ENCODE data around the gene PBX3.

PBX3 gene

DNA sequence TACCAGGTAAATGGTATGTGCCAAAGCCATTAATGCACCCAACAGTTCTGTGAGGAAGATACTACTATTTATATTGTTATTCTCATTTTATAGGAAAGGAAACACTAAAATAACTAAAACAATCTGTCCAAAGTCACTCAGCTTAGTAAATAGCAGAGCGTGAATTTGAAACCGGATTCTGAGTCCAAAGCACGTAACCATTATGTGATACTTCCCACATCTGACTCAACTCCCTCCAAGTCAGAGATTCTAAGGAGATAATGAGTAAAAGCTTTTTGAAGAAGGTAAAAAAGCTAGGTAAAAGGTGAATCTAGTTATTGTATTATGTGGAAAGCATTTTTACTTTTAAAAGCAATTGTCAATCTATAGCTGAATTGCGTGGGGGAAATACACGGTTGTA, 208.9 kb downstream of the PBX3 start:
- Histone ChIP-seq H4K20me1 (ENCODE audit: control insufficient read depth, insufficient read depth, low read depth, low read length) (no peaks in the 10 kb centered on the region), H3K27me3 (ENCODE audit: control insufficient read depth, low read length) (no peaks in the 10 kb centered on the region), H3K4me3 (ENCODE audit: low read length) (no peak overlapping the region), H3K79me2 (ENCODE audit: control insufficient read depth, low read length) (no peaks in the 10 kb centered on the region), H3K4me2 (ENCODE audit: low read length) (no peak overlapping the region), H3K36me3 (ENCODE audit: control insufficient read depth, low read length) (0 out of 2 replicates have a peak, but pooled peaks cover 2% of the 10 kb centered on the region), H3F3A (ENCODE audit: control insufficient read depth, insufficient read depth) (no peaks in the 10 kb centered on the region), H3K4me1 (ENCODE audit: control insufficient read depth, low read length) (no peaks in the 10 kb centered on the region), H3K27ac (ENCODE audit: low read depth, low read length) (no peak overlapping the region), H3K9me3 (ENCODE audit: control insufficient read depth, insufficient read depth, low read length) (no peaks in the 10 kb centered on the region), H3K9me2 (replicated peaks; ENCODE audit: control insufficient read depth, low read length) (no peaks in the 10 kb centered on the region)
- TF ChIP-seq, protein P1, sequence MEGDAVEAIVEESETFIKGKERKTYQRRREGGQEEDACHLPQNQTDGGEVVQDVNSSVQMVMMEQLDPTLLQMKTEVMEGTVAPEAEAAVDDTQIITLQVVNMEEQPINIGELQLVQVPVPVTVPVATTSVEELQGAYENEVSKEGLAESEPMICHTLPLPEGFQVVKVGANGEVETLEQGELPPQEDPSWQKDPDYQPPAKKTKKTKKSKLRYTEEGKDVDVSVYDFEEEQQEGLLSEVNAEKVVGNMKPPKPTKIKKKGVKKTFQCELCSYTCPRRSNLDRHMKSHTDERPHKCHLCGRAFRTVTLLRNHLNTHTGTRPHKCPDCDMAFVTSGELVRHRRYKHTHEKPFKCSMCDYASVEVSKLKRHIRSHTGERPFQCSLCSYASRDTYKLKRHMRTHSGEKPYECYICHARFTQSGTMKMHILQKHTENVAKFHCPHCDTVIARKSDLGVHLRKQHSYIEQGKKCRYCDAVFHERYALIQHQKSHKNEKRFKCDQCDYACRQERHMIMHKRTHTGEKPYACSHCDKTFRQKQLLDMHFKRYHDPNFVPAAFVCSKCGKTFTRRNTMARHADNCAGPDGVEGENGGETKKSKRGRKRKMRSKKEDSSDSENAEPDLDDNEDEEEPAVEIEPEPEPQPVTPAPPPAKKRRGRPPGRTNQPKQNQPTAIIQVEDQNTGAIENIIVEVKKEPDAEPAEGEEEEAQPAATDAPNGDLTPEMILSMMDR (IDR thresholded peaks at IDR 0.05; ENCODE audit: low read depth, low read length, poor library complexity, severe bottlenecking) = no peak
- TF ChIP-seq EZH2phosphoT487 (IDR thresholded peaks at IDR 0.05; ENCODE audit: borderline replicate concordance, low read length) = no peak

DNA sequence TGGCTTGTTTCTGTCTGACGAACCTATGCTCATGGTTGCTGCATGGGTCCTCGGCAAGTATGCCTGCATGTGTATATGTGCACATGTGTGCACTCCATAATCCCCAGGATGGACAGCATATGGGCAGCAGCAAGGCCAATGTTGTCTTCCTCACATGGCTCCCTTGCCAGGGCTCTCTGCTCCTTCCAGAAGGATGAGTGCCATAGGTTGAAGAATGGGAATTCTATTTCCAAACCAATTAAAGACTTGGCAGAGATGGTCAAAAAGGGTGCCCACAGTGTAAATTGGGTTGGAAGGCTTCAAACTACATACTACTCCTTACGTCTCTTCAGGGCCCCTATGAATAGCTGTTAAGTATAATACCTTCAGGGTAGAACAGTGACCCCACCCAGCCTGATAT, 212.1 kb downstream of the PBX3 start:
- H4K20me1 ChIP-seq (ENCODE audit: control insufficient read depth, insufficient read depth, low read depth, low read length) = no peaks in the 10 kb centered on the region
- TF ChIP-seq, protein P1 (IDR thresholded peaks at IDR 0.05; ENCODE audit: low read depth, low read length, poor library complexity, severe bottlenecking) = no peak
- no peak for TF ChIP-seq EZH2phosphoT487 (IDR thresholded peaks at IDR 0.05; ENCODE audit: borderline replicate concordance, low read length)
- H3K9me3 ChIP-seq (ENCODE audit: control insufficient read depth, insufficient read depth, low read length) = no peaks in the 10 kb centered on the region

DNA sequence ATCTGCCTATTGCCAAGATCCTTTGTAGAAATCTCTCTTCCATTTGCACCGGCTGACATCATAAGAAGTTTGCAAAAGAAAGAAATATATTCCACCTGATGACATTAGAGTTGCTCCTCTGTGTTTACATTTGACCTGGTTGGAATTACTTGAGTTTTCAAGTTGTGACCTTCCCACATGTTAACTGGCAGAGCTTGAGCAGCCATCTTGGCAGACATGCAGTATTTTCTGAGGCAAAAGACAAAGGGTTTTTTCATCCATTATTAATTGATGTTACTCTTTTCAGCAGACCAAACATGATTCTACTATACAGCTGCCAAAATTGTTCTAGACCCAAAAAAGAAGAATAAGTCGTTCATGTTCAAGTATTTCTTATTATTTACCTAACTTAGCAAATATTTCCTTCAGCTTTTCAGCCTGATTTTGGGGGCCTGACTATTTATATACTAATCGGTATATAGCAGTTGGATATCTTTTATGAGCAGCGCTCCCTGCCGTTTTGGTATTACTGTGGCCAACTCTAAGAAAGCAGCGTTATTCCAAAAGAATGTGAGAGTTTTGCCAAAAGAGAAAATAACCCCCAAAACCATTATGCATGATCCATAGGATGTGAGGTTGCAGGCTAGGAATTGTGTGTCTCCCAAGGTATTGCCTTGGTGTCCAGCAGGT, 212.9 kb downstream of the PBX3 start:
- no peaks in the 10 kb centered on the region for H3K9me3 ChIP-seq (ENCODE audit: control insufficient read depth, insufficient read depth, low read length)
- H3F3A ChIP-seq (ENCODE audit: control insufficient read depth, insufficient read depth) = no peaks in the 10 kb centered on the region
- H3K27me3 ChIP-seq (ENCODE audit: control insufficient read depth, low read length) = no peaks in the 10 kb centered on the region
- no peak overlapping the region for H3K27ac ChIP-seq (ENCODE audit: low read depth, low read length)
- H3K4me1 ChIP-seq (ENCODE audit: control insufficient read depth, low read length) = peaks cover 13% of the 10 kb centered on the region
- H3K36me3 ChIP-seq (ENCODE audit: control insufficient read depth, low read length) = peaks cover 7% of the 10 kb centered on the region
- no peak overlapping the region for H3K4me3 ChIP-seq (ENCODE audit: low read length)
- no peak overlapping the region for H3K4me2 ChIP-seq (ENCODE audit: low read length)
- TF ChIP-seq, protein P1 (IDR thresholded peaks at IDR 0.05; ENCODE audit: low read depth, low read length, poor library complexity, severe bottlenecking) = no peak
- no peak for TF ChIP-seq EZH2phosphoT487 (IDR thresholded peaks at IDR 0.05; ENCODE audit: borderline replicate concordance, low read length)
- H4K20me1 ChIP-seq (ENCODE audit: control insufficient read depth, insufficient read depth, low read depth, low read length) = no peaks in the 10 kb centered on the region
- no peaks in the 10 kb centered on the region for H3K79me2 ChIP-seq (ENCODE audit: control insufficient read depth, low read length)
- H3K9me2 ChIP-seq (replicated peaks; ENCODE audit: control insufficient read depth, low read length) = no peaks in the 10 kb centered on the region

More for the DNA sequence above, 212.1 kb downstream of the PBX3 start:
- Histone ChIP-seq H3K27me3 (ENCODE audit: control insufficient read depth, low read length) (no peaks in the 10 kb centered on the region), H3K4me3 (ENCODE audit: low read length) (no peak overlapping the region), H3F3A (ENCODE audit: control insufficient read depth, insufficient read depth) (no peaks in the 10 kb centered on the region), H3K79me2 (ENCODE audit: control insufficient read depth, low read length) (no peaks in the 10 kb centered on the region), H3K36me3 (ENCODE audit: control insufficient read depth, low read length) (peaks cover 7% of the 10 kb centered on the region), H3K4me2 (ENCODE audit: low read length) (no peak overlapping the region), H3K9me2 (replicated peaks; ENCODE audit: control insufficient read depth, low read length) (no peaks in the 10 kb centered on the region), H3K27ac (ENCODE audit: low read depth, low read length) (no peak overlapping the region), H3K4me1 (ENCODE audit: control insufficient read depth, low read length) (peaks cover 13% of the 10 kb centered on the region)
